Stimulated activated CD4-positive, alpha-beta T cell treated with anti-CD3 and anti-CD28 coated beads, Interleukin-1b, Interleukin-23, amount 100 ng/mL, for 1 hour (primary cell): ENCODE results near the gene CES3.

ENCODE experiments used
- DNase-seq, 2 donors: peaks; one replicate each; pipeline ENCODE4 v3.0.0-alpha.2; 2020; ENCODE audit warnings: low read depth in 2 of 2

Gene CES3

DNA sequence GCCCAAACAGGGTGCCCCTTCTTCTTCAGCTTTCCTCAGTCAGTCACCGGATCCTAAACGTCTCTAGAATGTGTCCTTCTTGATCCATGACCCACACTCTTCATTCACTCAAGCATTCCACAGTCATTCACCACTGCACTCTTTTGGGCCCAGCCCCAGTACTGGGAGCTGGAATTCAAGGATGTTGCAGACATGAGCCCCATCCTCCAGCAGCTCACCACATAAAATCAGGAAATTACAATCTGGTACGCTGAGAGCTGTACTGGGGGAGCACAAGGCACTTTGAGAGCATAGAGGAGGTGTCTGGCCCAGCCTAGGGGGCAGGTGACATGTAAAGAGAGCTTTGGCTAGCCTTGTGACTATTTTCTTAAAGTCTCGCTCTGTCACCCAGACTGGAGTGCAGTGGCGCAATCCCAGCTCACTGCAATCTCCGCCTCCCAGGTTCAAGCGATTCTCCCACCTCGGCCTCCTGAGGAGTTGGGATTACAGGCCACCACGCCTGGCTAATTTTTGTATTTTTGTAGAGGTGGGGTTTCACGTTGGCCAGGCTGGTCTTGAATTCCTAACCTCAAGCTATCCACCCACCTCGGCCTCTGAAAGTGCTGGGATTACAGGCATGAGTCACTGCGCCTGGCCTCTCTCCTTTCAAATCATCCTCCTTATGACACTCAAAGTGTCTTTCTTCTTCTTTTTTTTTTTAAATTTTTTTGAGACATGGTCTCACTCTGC lies 46.0 kb downstream of the CES3 start:
- DNase-seq: no peak

DNA sequence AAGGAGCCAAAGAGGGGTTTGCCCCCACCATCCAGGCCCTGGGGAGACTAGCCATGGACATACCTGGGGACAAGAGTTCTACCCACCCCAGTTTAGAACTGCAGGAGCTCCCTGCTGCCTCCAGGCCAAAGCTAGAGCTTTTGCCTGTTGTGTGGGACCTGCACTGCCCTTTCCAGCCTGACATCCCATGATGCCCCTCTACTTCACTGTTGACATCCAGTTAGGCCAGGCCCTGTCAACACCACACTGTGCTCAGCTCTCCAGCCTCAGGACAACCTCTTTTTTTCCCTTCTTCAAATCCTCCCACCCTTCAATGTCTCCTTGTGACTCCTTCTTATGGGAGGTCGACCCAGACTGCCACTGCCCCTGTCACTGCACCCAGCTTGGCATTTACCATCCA lies 48.1 kb downstream of the CES3 start:
- no peak for DNase-seq

DNA sequence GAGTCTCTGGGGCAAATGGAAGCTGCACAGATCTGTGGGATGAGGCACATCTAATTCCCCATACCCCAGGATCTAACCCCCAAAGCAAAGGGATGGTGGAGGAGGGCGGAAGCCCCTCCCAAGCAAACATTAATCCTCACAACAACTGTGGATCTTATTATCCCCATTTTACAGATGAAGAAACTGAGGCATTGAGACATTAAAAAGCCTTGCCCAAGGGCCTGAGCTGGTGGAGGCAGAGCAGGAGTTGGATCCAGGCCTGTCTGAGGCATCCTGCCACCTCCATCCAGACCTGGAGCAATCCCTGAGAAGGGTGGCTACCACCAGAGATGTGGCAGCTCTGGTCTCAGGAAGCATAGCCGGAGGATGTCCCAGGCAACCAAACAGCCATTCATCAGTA lies 50.2 kb downstream of the CES3 start:
- no peak for DNase-seq

DNA sequence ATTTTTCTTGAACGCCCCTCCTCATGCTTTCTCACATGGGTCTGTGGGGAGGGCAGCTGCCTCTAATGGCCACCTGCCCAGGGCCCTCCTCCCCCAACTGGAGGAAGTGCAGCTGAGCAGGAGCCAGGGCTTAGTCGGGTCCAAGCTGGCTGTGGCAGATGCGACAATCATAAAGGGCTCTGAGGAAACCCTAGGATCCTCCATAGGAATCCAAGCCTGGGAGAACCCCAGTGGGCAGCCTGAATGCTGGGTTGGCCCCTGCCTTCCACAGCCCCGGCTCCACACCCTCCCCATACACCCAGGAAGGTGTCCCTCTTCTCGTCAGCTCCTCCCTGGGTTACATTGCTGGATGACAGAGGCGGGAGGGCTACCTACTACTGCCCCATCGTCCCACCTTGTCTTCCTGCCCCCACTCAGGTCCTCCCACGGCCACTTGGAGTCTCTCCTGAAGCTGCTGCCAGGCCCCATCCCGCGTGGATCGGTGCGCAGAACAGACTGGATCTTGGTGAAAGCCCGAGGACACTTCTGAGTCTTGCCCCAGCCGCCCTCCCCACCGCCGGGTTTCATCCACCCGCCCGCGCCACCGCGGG lies 52.3 kb downstream of the CES3 start:
- DNase-seq: no peak

DNA sequence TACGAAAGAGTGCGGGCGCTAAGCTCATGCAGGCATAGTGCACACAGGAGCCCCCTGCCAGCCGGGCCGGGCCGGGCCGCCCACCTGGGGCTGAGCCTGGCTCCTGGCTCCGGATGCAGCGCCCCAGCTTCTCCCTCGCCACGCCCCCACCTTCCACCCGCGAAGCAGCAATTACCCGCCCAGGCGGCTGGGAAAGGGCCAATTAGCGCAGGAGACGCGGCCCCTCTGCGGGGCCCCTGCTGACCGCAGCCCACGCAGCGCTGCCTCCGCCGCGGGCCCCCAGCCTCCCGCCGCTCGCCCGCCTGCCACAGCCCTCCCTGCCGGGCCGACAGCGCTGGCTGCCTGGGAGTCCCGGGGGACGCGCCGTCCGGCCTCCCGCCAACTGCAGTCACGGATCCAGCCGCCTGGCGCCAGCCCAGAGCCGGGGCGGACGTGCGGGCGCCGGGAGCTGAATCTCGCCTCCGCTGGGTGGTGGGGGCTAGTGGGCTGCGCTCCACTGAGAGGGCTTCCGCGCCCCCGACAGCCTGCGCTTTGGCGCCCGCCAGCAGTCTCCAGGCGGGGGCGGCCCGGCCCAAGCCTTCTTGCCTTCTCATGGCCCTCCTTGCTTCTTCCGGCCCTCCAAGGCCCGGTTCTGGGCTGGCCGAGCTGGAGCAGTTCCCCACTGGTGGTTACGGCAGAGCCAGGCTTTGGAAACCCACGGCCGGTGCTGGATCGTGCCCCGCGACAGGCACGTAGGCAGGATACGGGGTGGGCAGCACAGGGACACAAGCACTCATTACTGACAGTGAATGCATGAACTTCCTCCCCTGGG lies 53.0 kb downstream of the CES3 start:
- peak; percentile 37 to 39 for DNase-seq

DNA sequence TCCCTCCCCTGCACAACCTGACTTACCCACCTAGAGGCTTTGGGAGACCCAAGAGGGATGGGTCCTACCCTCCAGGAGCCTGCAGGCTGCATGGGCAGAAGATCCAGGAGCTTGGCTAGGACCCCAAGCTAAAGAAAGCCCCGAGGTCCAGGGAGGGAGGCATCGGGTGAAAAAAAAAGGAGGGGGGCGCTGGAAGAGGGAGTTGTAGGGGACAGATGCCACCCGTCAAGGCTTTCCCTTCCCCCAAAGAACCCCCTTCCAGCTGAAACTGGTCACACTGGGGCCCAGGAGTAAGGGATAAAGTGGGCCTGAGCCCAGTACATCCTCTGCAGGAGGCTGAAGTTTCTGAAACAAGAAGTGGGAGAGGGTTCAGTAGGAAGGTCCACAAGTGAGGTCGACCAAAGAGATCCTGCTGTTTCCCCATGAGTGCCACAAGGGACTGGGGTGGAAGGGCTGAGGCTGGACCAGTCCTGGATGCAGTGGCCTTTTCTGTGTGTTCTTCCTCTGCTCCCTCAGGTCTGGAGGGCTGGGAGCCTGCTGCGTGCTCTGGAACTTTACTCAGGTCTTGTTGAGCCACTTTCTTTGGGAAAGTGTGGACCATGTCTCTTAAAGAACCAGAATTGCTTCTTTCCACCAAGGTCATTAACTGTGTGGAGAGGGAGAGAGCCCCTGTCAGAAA lies 53.7 kb downstream of the CES3 start:
- DNase-seq: no peak

DNA sequence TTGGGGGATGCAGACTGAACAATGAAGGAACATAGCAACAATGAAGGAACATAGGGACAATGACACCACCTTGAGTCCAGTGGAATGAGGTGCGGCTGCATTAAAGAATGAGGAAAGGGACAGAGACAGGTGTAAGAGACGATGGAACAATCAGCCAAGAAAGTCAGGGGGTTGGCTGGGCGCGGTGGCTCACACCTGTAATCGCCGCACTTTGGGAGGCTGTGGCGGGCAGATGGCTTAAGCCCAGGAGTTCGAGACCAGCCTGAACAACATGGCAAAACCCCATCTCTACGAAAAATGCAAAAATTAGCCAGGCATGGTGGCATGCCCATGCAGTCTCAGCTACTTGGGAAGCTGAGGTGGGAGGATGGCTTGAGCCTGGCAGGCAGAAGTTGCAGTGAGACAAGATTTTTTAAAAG lies 54.3 kb downstream of the CES3 start:
- DNase-seq: no peak

DNA sequence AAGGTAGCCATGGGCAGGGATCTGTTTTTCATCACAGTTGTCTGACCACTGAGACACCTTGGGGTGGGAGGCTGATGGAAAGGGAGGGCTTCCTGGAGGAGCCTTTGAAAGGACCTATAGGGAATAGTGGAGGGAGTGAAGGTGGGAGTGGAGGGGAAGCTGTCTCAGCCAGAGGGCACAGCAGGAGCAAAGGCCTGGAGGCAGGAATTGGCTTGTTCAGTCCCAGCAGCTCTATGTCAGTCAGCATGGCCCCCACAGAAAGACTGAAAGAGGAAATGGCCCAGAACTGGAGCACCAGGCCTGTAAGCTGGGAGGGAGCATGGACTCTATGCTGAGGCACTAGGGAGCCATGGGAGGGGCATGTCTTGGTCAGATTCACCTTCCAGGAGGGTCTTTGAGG lies 55.1 kb downstream of the CES3 start:
- DNase-seq: no peak

DNA sequence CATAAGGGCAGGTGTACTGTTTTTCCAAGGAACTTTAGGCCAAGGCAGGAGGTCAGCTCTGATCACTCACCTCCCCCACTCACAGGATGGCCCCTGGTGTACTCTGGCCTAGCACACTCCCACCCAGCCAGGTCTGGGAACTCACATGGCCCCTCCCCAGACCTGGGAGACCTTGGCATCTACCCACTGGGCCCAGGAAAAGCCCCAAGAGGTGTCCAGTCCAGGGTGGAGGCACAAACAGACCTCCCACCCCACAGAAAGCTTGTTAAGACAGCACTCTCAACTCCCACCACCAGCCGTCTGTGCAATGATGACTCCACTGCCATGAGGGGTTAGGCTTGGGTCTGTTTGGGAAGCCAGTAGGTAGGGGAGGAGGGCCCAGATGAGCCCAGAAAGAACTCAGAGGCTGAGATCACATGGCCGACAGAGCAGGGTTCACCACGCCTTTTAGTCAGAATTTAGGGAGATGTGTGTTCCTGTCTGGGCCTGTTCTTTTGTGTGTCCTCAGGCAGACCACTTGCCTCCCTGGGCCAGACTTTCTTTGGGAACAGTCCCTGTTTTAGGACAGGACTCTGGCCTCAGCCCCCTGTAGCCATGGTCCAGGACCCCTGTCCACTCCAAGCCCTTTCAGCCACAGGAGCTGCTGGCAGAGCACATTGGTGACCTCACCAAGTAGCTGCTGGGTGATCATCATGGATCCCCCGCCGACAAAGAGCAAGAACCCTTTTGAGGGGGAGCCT lies 55.8 kb downstream of the CES3 start:
- no peak for DNase-seq

DNA sequence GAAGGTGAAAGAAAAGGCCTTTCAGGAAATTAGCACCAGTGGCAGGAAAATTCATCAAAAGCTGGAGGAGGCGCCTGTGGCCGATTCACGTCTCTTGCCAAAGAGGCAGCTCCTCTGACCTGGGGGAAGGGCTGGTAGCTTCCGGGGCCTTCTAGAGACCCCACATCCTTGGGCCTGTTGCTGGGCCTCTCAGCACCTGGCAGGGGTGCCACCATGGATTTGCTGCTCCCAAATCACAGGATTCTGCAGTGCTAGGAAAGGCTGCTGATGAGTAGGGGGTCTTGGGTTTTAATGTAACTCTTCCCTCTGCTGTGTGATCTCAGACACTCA lies 56.3 kb downstream of the CES3 start:
- DNase-seq: no peak

DNA sequence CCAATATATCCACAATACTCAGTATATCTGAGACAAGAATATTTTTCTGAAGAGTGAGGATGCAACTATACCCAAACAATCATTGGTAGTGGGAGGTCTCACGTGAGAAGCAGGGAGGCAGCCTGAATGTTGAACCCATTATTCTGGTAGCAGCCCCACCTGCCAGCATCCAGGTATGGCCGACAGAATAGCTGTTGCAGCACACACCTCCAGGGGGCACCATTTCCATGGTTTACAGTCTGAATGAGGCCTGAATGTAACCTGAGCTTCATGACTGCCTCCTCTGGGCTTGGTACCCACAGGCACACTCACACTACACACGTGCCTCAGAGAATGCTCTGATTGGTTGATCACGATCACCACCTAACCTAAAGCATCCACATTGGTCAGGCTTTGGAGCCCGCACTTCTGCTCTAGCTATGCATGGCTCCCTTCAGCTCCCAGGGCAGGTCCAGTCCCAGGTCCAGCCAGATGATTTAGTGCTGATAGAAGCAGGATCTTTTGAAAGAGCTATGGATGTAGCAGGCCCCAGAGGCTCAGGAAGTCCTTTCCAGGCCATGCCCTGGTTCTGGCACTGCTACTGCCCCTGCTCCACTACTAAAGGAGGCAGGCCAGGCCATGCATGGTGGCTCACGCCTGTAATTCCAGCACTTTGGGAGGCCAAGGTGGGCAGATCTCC lies 56.9 kb downstream of the CES3 start:
- peak; percentile 72 to 73 for DNase-seq

DNA sequence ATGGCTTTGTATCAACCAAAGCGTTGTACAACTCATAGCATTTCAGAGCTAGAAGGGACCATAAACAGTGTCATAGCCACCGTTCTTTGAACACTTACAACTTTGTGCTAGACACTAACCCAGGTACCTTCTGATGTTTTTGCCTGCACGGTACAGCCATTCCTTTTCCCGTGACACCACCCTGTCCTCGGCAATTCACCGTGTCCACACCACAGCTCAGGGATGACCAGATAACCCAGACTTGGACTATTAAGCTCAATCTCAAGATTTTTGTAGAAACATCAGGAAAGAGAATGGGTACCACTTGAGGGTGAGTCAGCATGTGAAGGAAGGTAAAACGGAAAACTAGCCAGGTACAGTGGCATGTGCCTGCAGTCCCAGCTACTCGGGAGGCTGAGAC lies 58.1 kb downstream of the CES3 start:
- no peak for DNase-seq

DNA sequence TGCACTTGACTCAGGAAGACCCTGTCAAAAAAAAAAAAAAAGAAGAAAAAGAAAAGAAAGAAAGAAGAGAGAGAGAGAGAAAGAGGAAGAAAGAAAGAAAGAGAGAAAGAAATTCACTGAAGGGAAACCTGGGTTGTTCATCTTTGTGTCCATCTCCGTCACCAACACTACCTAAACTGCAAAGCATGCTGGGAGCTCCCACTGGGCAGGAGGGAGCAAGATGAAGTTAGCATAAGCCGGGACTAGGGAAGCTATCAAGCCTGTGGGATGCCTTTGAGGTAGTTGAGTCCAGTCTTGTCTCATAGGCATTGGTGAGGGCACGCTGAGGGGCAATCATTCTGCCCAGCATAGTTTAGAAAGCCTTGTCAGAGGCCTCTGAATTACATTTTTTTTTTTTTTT lies 60.3 kb downstream of the CES3 start:
- no peak for DNase-seq

DNA sequence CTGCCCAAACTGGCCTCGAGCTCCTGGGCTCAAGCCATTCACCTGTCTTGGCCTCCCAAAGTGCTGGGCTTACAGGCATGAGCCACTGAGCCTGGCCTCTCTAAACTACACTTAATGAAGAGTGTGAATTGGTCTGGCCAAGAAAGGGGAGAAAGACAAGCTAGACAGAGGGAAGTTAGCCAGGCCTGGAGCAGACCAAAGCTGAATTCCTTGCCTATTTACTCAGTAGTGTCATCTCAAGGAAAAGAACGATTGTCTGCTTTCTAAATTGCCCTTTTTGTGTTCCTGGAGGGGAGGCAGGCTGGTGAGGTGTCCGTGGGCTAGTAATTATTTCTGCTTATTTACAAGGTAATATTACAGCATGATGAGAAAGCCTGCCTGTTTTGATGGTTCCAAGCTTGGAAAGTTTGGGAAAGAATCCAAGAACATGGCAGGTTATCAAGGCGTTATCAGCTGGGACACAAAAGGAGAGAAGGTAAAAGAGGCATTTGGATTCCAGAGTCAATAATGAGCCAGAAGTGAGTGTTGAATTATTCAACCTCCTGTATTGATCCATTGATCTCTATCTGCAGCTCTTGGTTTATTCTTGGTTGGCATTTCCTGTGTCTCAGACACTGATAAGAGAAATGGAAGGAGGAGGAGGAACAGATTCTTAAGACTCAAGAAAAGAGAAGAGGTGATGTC lies 61.6 kb downstream of the CES3 start:
- DNase-seq: no peak

DNA sequence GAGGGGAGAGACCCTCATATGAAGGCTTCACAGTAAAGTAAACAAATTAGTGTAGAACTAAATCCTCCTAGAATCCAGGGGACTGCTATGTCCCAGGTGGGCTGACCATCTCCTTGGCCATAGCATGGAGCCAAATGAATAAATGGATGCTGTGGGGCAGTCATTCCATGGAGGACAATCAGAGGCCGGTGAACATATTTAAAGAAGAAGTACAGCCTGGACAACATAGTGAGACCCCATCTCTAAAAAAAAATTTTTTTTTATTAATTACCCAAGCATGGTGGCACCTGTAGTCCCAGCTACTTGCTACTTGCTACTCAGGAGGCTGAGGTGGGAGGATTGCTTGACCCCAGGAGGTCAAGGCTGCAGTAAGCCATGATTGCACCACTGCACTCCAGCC lies 62.6 kb downstream of the CES3 start:
- no peak for DNase-seq
